SK-N-SH (cell line): ENCODE measurements around the gene CRYBA2.

Source experiments
- CTCF ChIP-seq: fragments of 200-600 bp; sonication (generic); IDR thresholded peaks from 2 replicates; pipeline ENCODE4 v1.6.1; 2017; ENCODE audit warnings: antibody characterized with exemption, mild to moderate bottlenecking, moderate library complexity
- EZH2phosphoT487 ChIP-seq: fragments of 200-600 bp; sonication (generic); IDR thresholded peaks from 2 replicates; pipeline ENCODE4 v1.6.1; 2017; ENCODE audit warnings: low read depth, mixed run types, mild to moderate bottlenecking, antibody characterized with exemption, moderate library complexity, borderline replicate concordance
- GABPA ChIP-seq: IDR thresholded peaks from 2 replicates; pipeline ENCODE4 v1.4.0; 2012; ENCODE audit warnings: low read depth, mild to moderate bottlenecking
- JUND ChIP-seq: IDR thresholded peaks from 2 replicates; pipeline ENCODE4 v1.4.0; 2012
- POLR2AphosphoS5 ChIP-seq: IDR thresholded peaks from 2 replicates; pipeline ENCODE4 v1.6.1; 2012; ENCODE audit warnings: low read depth, low read length
- REST ChIP-seq: IDR thresholded peaks from 2 replicates; pipeline ENCODE4 v1.6.1; 2012; ENCODE audit warnings: mild to moderate bottlenecking, low read depth, low read length, moderate library complexity
- TEAD4 ChIP-seq: IDR thresholded peaks from 2 replicates; pipeline ENCODE4 v1.4.0; 2012; ENCODE audit warnings: mild to moderate bottlenecking, borderline replicate concordance; ENCODE audit not compliant: insufficient read depth

- no peak for TF ChIP-seq EZH2phosphoT487
- no peak for TF ChIP-seq CTCF
- TF ChIP-seq JUND = no peak
- TF ChIP-seq GABPA = no peak
- TF ChIP-seq REST = no peak
- TF ChIP-seq POLR2AphosphoS5 = no peak
- TF ChIP-seq TEAD4 = no peak
These were observed 11.8 kb downstream of the CRYBA2 start for GRCh38 chr2:218981390-218981880.
